K562 (cell line): Measurements from ENCODE around the gene CST8. TPM values are rescaled to one million over a fixed set of nuclear protein-coding genes. Genes with fewer than 3 reads are reported as not detected.

Experiments used
- ATAC-seq: fragments of 200-7000 bp; cut with Tn5 transposase; 3 replicates; pipeline ENCODE4 v1.9.1; 2020; ENCODE audit warnings: moderate library complexity
- BruUV-seq: library from RNA; stranded (reverse); fragments of 400-500 nt; replicated peaks from 2 replicates; lab custom pipeline; 2021; lab: Mats Ljungman, UMichigan
- CTCF ChIA-PET: fragments of 300-600 bp; formaldehyde crosslinking; extraction: SDS; loops from one replicate; lab custom pipeline; 2021; ENCODE audit warnings: low intra/inter-chr PET ratio; lab: Yijun Ruan, JAX
- POLR2A ChIA-PET: fragments of 300-600, 350-650 bp; sonication (Branson Sonifier 250); formaldehyde crosslinking; extraction: SDS; loops from one replicate; lab custom pipeline; 2021; ENCODE audit warnings: antibody characterized with exemption, inconsistent platforms; lab: Yijun Ruan, JAX
- DNase-seq, 4 experiments: peaks; one replicate each; pipeline versions ENCODE4 v3.0.0 to v3.0.0-alpha.2; 2011 to 2018; ENCODE audit warnings: low spot score in 3 of 4, mixed read lengths in 3 of 4; ENCODE audit errors: extremely low read depth in 1 of 4
- FAIRE-seq: peaks from 2 replicates; lab custom pipeline; 2011; peaks lifted over from hg19 to GRCh38; lab: Jason Lieb, UNC
- H2AFZ ChIP-seq: 2 replicates; pipeline ENCODE4 v1.6.0; 2011; ENCODE audit warnings: low read depth, low read length, control low read depth, inconsistent platforms
- H3K27ac ChIP-seq: fragments of 200-600 bp; 3 replicates; pipeline ENCODE4 v1.8.0; 2011; ENCODE audit warnings: low read depth, mild to moderate bottlenecking, control low read depth, inconsistent platforms, low read length, moderate library complexity, mixed read lengths; ENCODE audit errors: extremely low read depth
- H3K27me3 ChIP-seq, 2 experiments: fragments of 300-600 bp in 1 of 2; 2 replicates in 1 of 2; 3 replicates in 1 of 2; pipeline versions ENCODE4 v1.6.0 to v1.8.0; 2011; ENCODE audit warnings: inconsistent platforms in 2 of 2, low read length in 2 of 2, mild to moderate bottlenecking in 1 of 2, mixed read lengths in 1 of 2, moderate library complexity in 1 of 2; ENCODE audit not compliant: control insufficient read depth in 2 of 2, insufficient read depth in 2 of 2
- H3K36me3 ChIP-seq: fragments of 300-600 bp; 3 replicates; pipeline ENCODE4 v1.8.0; 2011; ENCODE audit warnings: mild to moderate bottlenecking, low read length, inconsistent platforms; ENCODE audit not compliant: control insufficient read depth, insufficient read depth
- H3K4me1 ChIP-seq, 2 experiments: fragments of 200-600 bp in 1 of 2; replicated peaks in 1 of 2; 2 replicates in 1 of 2; 3 replicates in 1 of 2; pipeline versions ENCODE4 v1.5.1 to v1.8.0; 2011; ENCODE audit warnings: inconsistent platforms in 2 of 2, low read length in 2 of 2, mild to moderate bottlenecking in 1 of 2, mixed read lengths in 1 of 2, moderate library complexity in 1 of 2; ENCODE audit not compliant: control insufficient read depth in 2 of 2, insufficient read depth in 2 of 2
- H3K4me2 ChIP-seq: 2 replicates; pipeline ENCODE4 v1.6.1; 2011; ENCODE audit warnings: low read length, control low read depth, inconsistent platforms, mixed read lengths; ENCODE audit not compliant: insufficient read depth
- H3K4me3 ChIP-seq: fragments of 200-600 bp; sonication (generic), shearing (Covaris generic); 2 replicates; pipeline ENCODE4 v1.5.1; 2016; ENCODE audit warnings: control low read depth, inconsistent platforms
- H3K79me2 ChIP-seq: fragments of 200-600 bp; 3 replicates; pipeline ENCODE4 v1.8.0; 2011; ENCODE audit warnings: low read length, inconsistent platforms; ENCODE audit not compliant: control insufficient read depth, insufficient read depth
- H3K9ac ChIP-seq, 2 experiments: 2 replicates each; pipeline versions ENCODE4 v1.6.0 to v1.6.1; 2011; ENCODE audit warnings: low read depth in 2 of 2, low read length in 2 of 2, control low read depth in 1 of 2, inconsistent platforms in 1 of 2, mild to moderate bottlenecking in 1 of 2, mixed read lengths in 1 of 2; ENCODE audit not compliant: insufficient read depth in 1 of 2
- H3K9me1 ChIP-seq: one replicate; pipeline ENCODE4 v1.6.0; 2011; ENCODE audit warnings: inconsistent platforms, mild to moderate bottlenecking, low read length, moderate library complexity; ENCODE audit not compliant: control insufficient read depth, insufficient read depth
- H3K9me3 ChIP-seq: replicated peaks from 2 replicates; pipeline ENCODE4 v1.5.1; 2011; ENCODE audit warnings: low read depth, low read length, inconsistent platforms; ENCODE audit not compliant: control insufficient read depth, insufficient read depth
- H4K20me1 ChIP-seq: replicated peaks from 2 replicates; pipeline ENCODE4 v1.6.1; 2011; ENCODE audit warnings: low read length, inconsistent platforms, mixed read lengths; ENCODE audit not compliant: control insufficient read depth, insufficient read depth
- ARID2 ChIP-seq: fragments of 450-650 bp; IDR thresholded peaks from 2 replicates; pipeline ENCODE4 v1.6.1; 2017; ENCODE audit warnings: antibody characterized with exemption, mild to moderate bottlenecking
- ATF1 ChIP-seq, 2 experiments: fragments of 450-650 bp in 1 of 2; IDR thresholded peaks; 2 replicates each; pipeline ENCODE4 v1.6.1; 2016; ENCODE audit warnings: missing compliant biosample characterization in 1 of 2, missing genetic modification characterization in 1 of 2
- C11orf30 ChIP-seq: fragments of 450-650 bp; IDR thresholded peaks from 2 replicates; pipeline ENCODE4 v1.6.1; 2016; ENCODE audit warnings: low read depth, mild to moderate bottlenecking
- HMG20A ChIP-seq: fragments of 450-650 bp; formaldehyde crosslinking; conservative IDR thresholded peaks from 2 replicates; pipeline ENCODE4 v1.4.0; 2020; ENCODE audit warnings: mild to moderate bottlenecking, mixed read lengths
- MAFF ChIP-seq: IDR thresholded peaks from 2 replicates; pipeline ENCODE4 v1.6.1; 2012; ENCODE audit warnings: low read length, improper control_type of control experiment
- MAFG ChIP-seq: fragments of 450-650 bp; conservative IDR thresholded peaks from 2 replicates; pipeline ENCODE4 v1.6.1; 2016; ENCODE audit warnings: missing genetic modification characterization, missing compliant biosample characterization
- PML ChIP-seq: IDR thresholded peaks from 2 replicates; pipeline ENCODE4 v1.6.1; 2012; ENCODE audit warnings: low read length, inconsistent platforms
- RBM25 ChIP-seq: fragments of 200-400 bp; formaldehyde crosslinking; IDR thresholded peaks from 2 replicates; pipeline ENCODE4 v1.6.1; 2018; ENCODE audit warnings: low read length, low read depth, moderate library complexity; ENCODE audit not compliant: severe bottlenecking
- RFX7 ChIP-seq: fragments of 250-450 bp; sonication (Bioruptor Pico); IDR thresholded peaks from 2 replicates; pipeline ENCODE4 v1.5.1; 2021; ENCODE audit warnings: mild to moderate bottlenecking
- XRCC3 ChIP-seq: fragments of 450-650 bp; IDR thresholded peaks from 2 replicates; pipeline ENCODE4 v1.6.1; 2017; ENCODE audit warnings: mild to moderate bottlenecking, moderate library complexity
- ZFPM2 ChIP-seq: fragments of 250-450 bp; sonication (Bioruptor Pico); IDR thresholded peaks from 2 replicates; pipeline ENCODE4 v1.5.1; 2022; ENCODE audit warnings: mild to moderate bottlenecking
- ZFX ChIP-seq: sonication (generic); formaldehyde crosslinking; IDR thresholded peaks from 2 replicates; pipeline ENCODE4 v1.8.0; 2022; ENCODE audit warnings: mild to moderate bottlenecking, missing genetic modification reagents, moderate library complexity
- ZKSCAN3 ChIP-seq: fragments of 250-450 bp; sonication (Bioruptor Pico); IDR thresholded peaks from 2 replicates; pipeline ENCODE4 v1.4.0; 2020
- ZNF239 ChIP-seq: fragments of 250-450 bp; sonication (Bioruptor Pico); IDR thresholded peaks from 2 replicates; pipeline ENCODE4 v1.4.0; 2020; ENCODE audit warnings: mild to moderate bottlenecking
- ZNF316 ChIP-seq: fragments of 450-650 bp; IDR thresholded peaks from 2 replicates; pipeline ENCODE4 v1.6.1; 2016
- ZZZ3 ChIP-seq: fragments of 450-650 bp; IDR thresholded peaks from 2 replicates; pipeline ENCODE4 v1.6.1; 2016; ENCODE audit warnings: antibody characterized with exemption, mild to moderate bottlenecking, moderate library complexity
- WGBS: fragments of 100-300 bp; shearing (Covaris generic); methylation state at CpG from one replicate; pipeline ENCODE4 v1.1.6; 2016; ENCODE audit warnings: low coverage, mixed read lengths; ENCODE audit not compliant: insufficient coverage; ENCODE audit errors: missing lambda C conversion rate; 5-methylcytosine and 5-hydroxymethylcytosine counted together
- in situ Hi-C: fragments of 300-500 bp; cut with MboI; formaldehyde crosslinking; loops from 4 replicates; pipeline ENCODE4 v1.15.0; 2018; ENCODE audit warnings: inconsistent platforms, mixed read lengths
- intact Hi-C: fragments of 100-400 bp; cut with micrococcal nuclease; formaldehyde crosslinking; loops from 2 replicates; pipeline ENCODE4 v1.14.2; 2022
- polyA plus RNA-seq, 8 experiments: library from polyadenylated mRNA; depleted of rRNA in 4 of 8; stranded (reverse) in 5 of 8; unstranded in 3 of 8; fragments of >200 nt; fragmentation: Nextera tagmentation in 2 of 8; fragmentation: Illumina TruSeq in 1 of 8; extraction: Ambion mirVana in 2 of 8; extraction: Trizol in 1 of 8; gene quantifications; 2 replicates each; pipeline versions ENCODE4 v1.2.1 to v1.2.3, GENCODE V29; 2011 to 2014; ENCODE audit warnings: inconsistent platforms in 1 of 8, missing spikeins in 1 of 8
- total RNA-seq, 7 experiments: library from RNA; depleted of rRNA in 6 of 7; stranded (reverse); fragments of >200 nt in 6 of 7; fragmentation: Illumina TruSeq in 2 of 7; extraction: Trizol in 2 of 7; gene quantifications; 2 replicates each; pipeline versions ENCODE4 v1.2.1 to v1.2.3, GENCODE V29; 2011 to 2021; ENCODE audit warnings: low replicate concordance in 1 of 7
- TF ChIP-seq, protein P1 (sequence below): fragments of 450-650 bp; formaldehyde crosslinking; IDR thresholded peaks from 2 replicates; pipeline ENCODE4 v1.4.0; 2020; ENCODE audit warnings: mild to moderate bottlenecking, moderate library complexity

CST8 gene
- total and polyA plus RNA-seq, 9 of the 15 experiments (the other 6 are each of a cell fraction or from before 2014, with no cell fraction given): not detected

DNA sequence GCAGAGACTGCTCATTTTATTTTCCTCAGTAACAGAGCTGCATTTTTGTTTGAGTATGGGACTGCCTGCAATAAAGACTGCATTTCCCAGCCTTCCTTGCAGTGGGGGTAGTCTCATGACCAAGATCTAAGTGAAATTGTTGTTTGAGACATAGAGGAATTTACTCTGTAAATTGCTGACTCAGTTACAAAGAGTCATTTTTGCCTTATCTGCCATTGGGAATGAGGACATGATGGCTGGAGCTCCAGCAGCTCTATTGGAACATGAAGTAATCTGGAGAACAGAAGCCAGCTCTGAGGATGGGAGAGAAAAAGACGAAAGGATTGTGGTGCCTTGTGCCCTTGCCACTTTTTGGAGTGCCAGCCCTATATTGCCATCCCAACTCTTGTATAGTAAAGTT lies 36.1 kb upstream of the CST8 start:
- Histone ChIP-seq H3K27ac (no peak overlapping the region), H3K9me3 (no peaks in the 10 kb centered on the region), H3K9me1 (no peaks in the 10 kb centered on the region), H3K4me2 (no peak overlapping the region), H3K9ac (no peak overlapping the region), H3K4me3 (no peak overlapping the region), H3K4me1 (no peaks in the 10 kb centered on the region), H3K36me3 (no peaks in the 10 kb centered on the region), H2AFZ (no peak overlapping the region), H3K27me3 (peaks cover 0 to 44% of the 10 kb centered on the region in 2 experiments; a peak in 4 of 5 replicates), H3K79me2 (no peaks in the 10 kb centered on the region), H4K20me1 (no peaks in the 10 kb centered on the region)
- TF ChIP-seq MAFF (peak; percentile 61), ZFX (CRISPR knock-in tag) (no peak), ZFPM2 (CRISPR knock-in tag) (no peak), C11orf30 (peak; percentile 32), RBM25 (peak; percentile 90), ZNF316 (peak; percentile 68; the same call in 1 of the 2 replicates), MAFG (0 out of 2 replicates have a peak, but pooled peaks have one; percentile 22)
- DNase-seq (no peak), ATAC-seq (no peak), FAIRE-seq (no peak)
- CTCF ChIA-PET: no interaction called here
- POLR2A ChIA-PET: no interaction called here
- 0% methylated on average over 1 of the region's 1 CpG for WGBS
- BruUV-seq: no TSS peak
- intact Hi-C loops: no loop called here
- in situ Hi-C loops: no loop called here

GRCh38 chr20:23455639-23456038 lies 35.3 kb upstream of the CST8 start:
- FAIRE-seq: no peak
- Histone ChIP-seq H3K4me1 (no peaks in the 10 kb centered on the region), H3K36me3 (no peaks in the 10 kb centered on the region), H3K9me1 (no peaks in the 10 kb centered on the region), H3K4me2 (no peak overlapping the region), H2AFZ (no peak overlapping the region), H4K20me1 (no peaks in the 10 kb centered on the region), H3K9ac (no peak overlapping the region), H3K4me3 (no peak overlapping the region), H3K79me2 (no peaks in the 10 kb centered on the region), H3K9me3 (no peaks in the 10 kb centered on the region), H3K27me3 (peaks cover 0 to 44% of the 10 kb centered on the region in 2 experiments; a peak in 4 of 5 replicates), H3K27ac (no peak overlapping the region)
- 0% methylated on average over 7 of the region's 7 CpGs for WGBS
- TF ChIP-seq HMG20A (CRISPR knock-in tag) (no peak), XRCC3 (no peak), RFX7 (no peak), ZZZ3 (no peak), ATF1 (CRISPR knock-in tag; IDR thresholded peaks at IDR 0.05) (no peak), ATF1 (tag; IDR thresholded peaks at IDR 0.05) (no peak), ZKSCAN3 (CRISPR knock-in tag) (no peak), ZNF239 (CRISPR knock-in tag) (no peak), PML (no peak), ARID2 (no peak)
- TF ChIP-seq, protein P1, sequence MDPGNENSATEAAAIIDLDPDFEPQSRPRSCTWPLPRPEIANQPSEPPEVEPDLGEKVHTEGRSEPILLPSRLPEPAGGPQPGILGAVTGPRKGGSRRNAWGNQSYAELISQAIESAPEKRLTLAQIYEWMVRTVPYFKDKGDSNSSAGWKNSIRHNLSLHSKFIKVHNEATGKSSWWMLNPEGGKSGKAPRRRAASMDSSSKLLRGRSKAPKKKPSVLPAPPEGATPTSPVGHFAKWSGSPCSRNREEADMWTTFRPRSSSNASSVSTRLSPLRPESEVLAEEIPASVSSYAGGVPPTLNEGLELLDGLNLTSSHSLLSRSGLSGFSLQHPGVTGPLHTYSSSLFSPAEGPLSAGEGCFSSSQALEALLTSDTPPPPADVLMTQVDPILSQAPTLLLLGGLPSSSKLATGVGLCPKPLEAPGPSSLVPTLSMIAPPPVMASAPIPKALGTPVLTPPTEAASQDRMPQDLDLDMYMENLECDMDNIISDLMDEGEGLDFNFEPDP (CRISPR knock-in tag): no peak
- DNase-seq: no peak
- ATAC-seq: no peak
- intact Hi-C loops (no loop called here), in situ Hi-C loops (no loop called here)
- no TSS peak for BruUV-seq
- ChIA-PET POLR2A (no interaction called here), CTCF (no interaction called here)
